ENCODE measurements around the gene CREB3. TPM values are rescaled to one million over a fixed set of nuclear protein-coding genes. Genes with fewer than 3 reads are reported as not detected.

The CREB3 gene
- total RNA-seq, 1 donor from 2014 or later: 35.1 TPM

- no peak for DNase-seq (ENCODE audit: extremely low spot score in 2 of 2)
- Histone ChIP-seq H3K4me1 (peaks cover 32% of the 10 kb centered on the region), H3K27ac (peak within 1 kb of the TSS; percentile 96), H3K27me3 (no peaks in the 10 kb centered on the region), H3K9me3 (no peaks in the 10 kb centered on the region), H3K4me3 (peak within 1 kb of the TSS; percentile 79 to 90), H3K36me3 (peaks cover 0 to 7% of the 10 kb centered on the region in 2 donors)
- peak in 1 of 2 donors; percentile 54 for TF ChIP-seq POLR2A (IDR thresholded peaks at IDR 0.05)
- TF ChIP-seq POLR2AphosphoS5 (IDR thresholded peaks at IDR 0.05; ENCODE audit: insufficient read depth in 1 of 2, low read depth in 1 of 2): peak in 1 of 2 donors; percentile 90
- TF ChIP-seq CTCF (IDR thresholded peaks at IDR 0.05): no peak
- intact Hi-C loops (cut with DNase I): loop anchor here (5.0 kb wide), 2 partner anchors 32 to 38 kb away; partner anchors contain the start of genes CCDC107 and RMRP
Observed at GRCh38 chr9:35689542-35690293, 42.7 kb upstream of the CREB3 start, which contains the start of gene TPM2. TPM2 (minus strand) TSS chr9:35689925; CDS start chr9:35689817, 108 bp downstream.

GRCh38 chr9:35690294-35690613, 42.2 kb upstream of the CREB3 start:
- no peak for TF ChIP-seq POLR2A (IDR thresholded peaks at IDR 0.05)
- TF ChIP-seq POLR2AphosphoS5 (IDR thresholded peaks at IDR 0.05; ENCODE audit: insufficient read depth in 1 of 2, low read depth in 1 of 2): no peak
- no peak for TF ChIP-seq CTCF (IDR thresholded peaks at IDR 0.05)

GRCh38 chr9:35690614-35691333, 41.7 kb upstream of the CREB3 start:
- no peak for DNase-seq (ENCODE audit: extremely low spot score in 2 of 2)
- H3K27me3 ChIP-seq: no peaks in the 10 kb centered on the region
- H3K4me1 ChIP-seq: peaks cover 32% of the 10 kb centered on the region
- no peaks in the 10 kb centered on the region for H3K36me3 ChIP-seq
- peak in 1 of 2 donors; percentile 85 for TF ChIP-seq POLR2AphosphoS5 (IDR thresholded peaks at IDR 0.05; ENCODE audit: insufficient read depth in 1 of 2, low read depth in 1 of 2)
- no peak for TF ChIP-seq CTCF (IDR thresholded peaks at IDR 0.05)
- peak in 1 of 2 donors; percentile 64 for TF ChIP-seq POLR2A (IDR thresholded peaks at IDR 0.05)
- H3K9me3 ChIP-seq: no peaks in the 10 kb centered on the region
- intact Hi-C loops (cut with DNase I): loop anchor here (5.0 kb wide), 2 partner anchors 33 to 37 kb away; partner anchors contain the start of genes CCDC107 and RMRP
- peak overlapping the region; percentile 96 for H3K27ac ChIP-seq
- peak overlapping the region; percentile 79 to 90 for H3K4me3 ChIP-seq

More at GRCh38 chr9:35690294-35690613, 42.2 kb upstream of the CREB3 start:
- Histone ChIP-seq H3K4me3 (peak overlapping the region; percentile 79 to 90), H3K27me3 (no peaks in the 10 kb centered on the region), H3K4me1 (peaks cover 32% of the 10 kb centered on the region), H3K36me3 (peaks cover 0 to 2% of the 10 kb centered on the region in 2 donors), H3K27ac (peak overlapping the region; percentile 96), H3K9me3 (no peaks in the 10 kb centered on the region)
- DNase-seq (ENCODE audit: extremely low spot score in 2 of 2): no peak
- intact Hi-C loops (cut with DNase I): loop anchor here (5.0 kb wide), 2 partner anchors 33 to 37 kb away; partner anchors contain the start of genes CCDC107 and RMRP

GRCh38 chr9:35691334-35691650, 41.2 kb upstream of the CREB3 start:
- H3K4me3 ChIP-seq: peak overlapping the region; percentile 79 to 90
- H3K27me3 ChIP-seq: no peaks in the 10 kb centered on the region
- TF ChIP-seq CTCF (IDR thresholded peaks at IDR 0.05): no peak
- no peak for TF ChIP-seq POLR2A (IDR thresholded peaks at IDR 0.05)
- TF ChIP-seq POLR2AphosphoS5 (IDR thresholded peaks at IDR 0.05; ENCODE audit: insufficient read depth in 1 of 2, low read depth in 1 of 2): no peak
- H3K9me3 ChIP-seq: no peaks in the 10 kb centered on the region
- intact Hi-C loops (cut with DNase I): loop anchor here (5.0 kb wide), 2 partner anchors 34 to 36 kb away; partner anchors contain the start of genes CCDC107 and RMRP
- H3K36me3 ChIP-seq: no peaks in the 10 kb centered on the region
- no peak for DNase-seq (ENCODE audit: extremely low spot score in 2 of 2)
- peaks cover 32% of the 10 kb centered on the region for H3K4me1 ChIP-seq
- H3K27ac ChIP-seq: peak overlapping the region; percentile 96

Data from vagina (tissue), 2 donors.